ENCODE data around the gene FAM200B.

GRCh38 chr4:15674046-15674445 is 7.6 kb upstream of the FAM200B start:
- TF ChIP-seq CTCF (IDR thresholded peaks at IDR 0.05; ENCODE audit: low read length) (no peak), EZH2 (IDR thresholded peaks at IDR 0.05; ENCODE audit: borderline replicate concordance, low read length) (no peak)

All from OCI-LY1 (cell line).